SK-N-SH treated with all-trans-retinoic acid at 6 μM for 48 hours (cell line): ENCODE measurements around the gene PDGFB.

Experiments used
- ATAC-seq: fragments of 200-7000 bp; cut with Tn5 transposase; 3 replicates; pipeline ENCODE4 v1.9.1; 2020; ENCODE audit warnings: mild to moderate bottlenecking, moderate library complexity
- ARNTL ChIP-seq: fragments of 450-650 bp; formaldehyde crosslinking; IDR thresholded peaks from 2 replicates; pipeline ENCODE4 v1.5.0; 2020; ENCODE audit warnings: low read depth, mild to moderate bottlenecking, moderate library complexity, borderline replicate concordance
- BACH2 ChIP-seq: fragments of 250-450 bp; sonication (Bioruptor Pico); IDR thresholded peaks from 2 replicates; pipeline ENCODE4 v1.9.0; 2021; ENCODE audit warnings: mild to moderate bottlenecking, borderline replicate concordance
- CSDC2 ChIP-seq: fragments of 250-450 bp; sonication (Bioruptor Pico); IDR thresholded peaks from 2 replicates; pipeline ENCODE4 v1.5.0; 2020; ENCODE audit warnings: mild to moderate bottlenecking, moderate library complexity
- ESRRG ChIP-seq: fragments of 250-450 bp; sonication (Bioruptor Pico); IDR thresholded peaks from 2 replicates; pipeline ENCODE4 v1.6.1; 2021; ENCODE audit warnings: mild to moderate bottlenecking
- GLIS3 ChIP-seq: fragments of 250-450 bp; sonication (Bioruptor Pico); IDR thresholded peaks from 2 replicates; pipeline ENCODE4 v1.5.0; 2020; ENCODE audit warnings: mild to moderate bottlenecking, moderate library complexity
- ISL1 ChIP-seq: fragments of 250-450 bp; sonication (Bioruptor Pico); IDR thresholded peaks from 2 replicates; pipeline ENCODE4 v2.1.2; 2022; ENCODE audit warnings: mild to moderate bottlenecking, moderate library complexity
- OSR1 ChIP-seq: fragments of 250-450 bp; sonication (Bioruptor Pico); IDR thresholded peaks from 2 replicates; pipeline ENCODE4 v1.8.0; 2022; ENCODE audit warnings: moderate library complexity, mild to moderate bottlenecking, inconsistent platforms
- PPARA ChIP-seq: fragments of 250-450 bp; sonication (Bioruptor Pico); IDR thresholded peaks from 2 replicates; pipeline ENCODE4 v1.5.0; 2020; ENCODE audit warnings: mild to moderate bottlenecking, borderline replicate concordance
- RARB ChIP-seq: fragments of 250-450 bp; sonication (Bioruptor Pico); IDR thresholded peaks from 2 replicates; pipeline ENCODE4 v1.8.0; 2021; ENCODE audit warnings: mild to moderate bottlenecking, moderate library complexity
- SNAI2 ChIP-seq: fragments of 250-450 bp; sonication (Bioruptor Pico); IDR thresholded peaks from 2 replicates; pipeline ENCODE4 v1.5.0; 2020; ENCODE audit warnings: mild to moderate bottlenecking, moderate library complexity
- TOX ChIP-seq: fragments of 250-450 bp; sonication (Bioruptor Pico); IDR thresholded peaks from 2 replicates; pipeline ENCODE4 v1.8.0; 2021; ENCODE audit warnings: mild to moderate bottlenecking, moderate library complexity, borderline replicate concordance
- ZC3H10 ChIP-seq: fragments of 250-450 bp; sonication (Bioruptor Pico); IDR thresholded peaks from 2 replicates; pipeline ENCODE4 v1.5.1; 2021; ENCODE audit warnings: mild to moderate bottlenecking, moderate library complexity
- ZFP3 ChIP-seq: fragments of 250-450 bp; sonication (Bioruptor Pico); IDR thresholded peaks from 2 replicates; pipeline ENCODE4 v1.5.0; 2020; ENCODE audit warnings: mild to moderate bottlenecking, moderate library complexity
- ZFP30 ChIP-seq: fragments of 450-650 bp; formaldehyde crosslinking; IDR thresholded peaks from 2 replicates; pipeline ENCODE4 v1.5.0; 2022; ENCODE audit warnings: mild to moderate bottlenecking, moderate library complexity
- ZNF565 ChIP-seq: fragments of 450-650 bp; formaldehyde crosslinking; conservative IDR thresholded peaks from 2 replicates; pipeline ENCODE4 v1.5.0; 2020; ENCODE audit warnings: low read depth, mild to moderate bottlenecking, moderate library complexity
- ZNF70 ChIP-seq: fragments of 450-650 bp; formaldehyde crosslinking; IDR thresholded peaks from 2 replicates; pipeline ENCODE4 v1.5.0; 2020; ENCODE audit warnings: mild to moderate bottlenecking, moderate library complexity
- ZNF8 ChIP-seq: fragments of 450-650 bp; formaldehyde crosslinking; IDR thresholded peaks from 2 replicates; pipeline ENCODE4 v1.5.0; 2020; ENCODE audit warnings: mild to moderate bottlenecking, moderate library complexity
- TF ChIP-seq, protein P1 (sequence below): fragments of 250-450 bp; sonication (Bioruptor Pico); IDR thresholded peaks from 2 replicates; pipeline ENCODE4 v1.5.1; 2020; ENCODE audit warnings: low read depth, mild to moderate bottlenecking, moderate library complexity
- TF ChIP-seq, protein P2 (sequence below): fragments of 250-450 bp; sonication (Bioruptor Pico); IDR thresholded peaks from 2 replicates; pipeline ENCODE4 v1.8.0; 2021; ENCODE audit warnings: low read depth, mild to moderate bottlenecking, moderate library complexity, borderline replicate concordance
- TF ChIP-seq, protein P3 (sequence below): fragments of 250-450 bp; sonication (Bioruptor Pico); IDR thresholded peaks from 2 replicates; pipeline ENCODE4 v1.5.1; 2021; ENCODE audit warnings: mild to moderate bottlenecking, moderate library complexity
- TF ChIP-seq, protein P4 (sequence below): fragments of 250-450 bp; sonication (Bioruptor Pico); IDR thresholded peaks from 2 replicates; pipeline ENCODE4 v1.8.0; 2020; ENCODE audit warnings: mild to moderate bottlenecking, moderate library complexity, borderline replicate concordance

PDGFB gene

DNA sequence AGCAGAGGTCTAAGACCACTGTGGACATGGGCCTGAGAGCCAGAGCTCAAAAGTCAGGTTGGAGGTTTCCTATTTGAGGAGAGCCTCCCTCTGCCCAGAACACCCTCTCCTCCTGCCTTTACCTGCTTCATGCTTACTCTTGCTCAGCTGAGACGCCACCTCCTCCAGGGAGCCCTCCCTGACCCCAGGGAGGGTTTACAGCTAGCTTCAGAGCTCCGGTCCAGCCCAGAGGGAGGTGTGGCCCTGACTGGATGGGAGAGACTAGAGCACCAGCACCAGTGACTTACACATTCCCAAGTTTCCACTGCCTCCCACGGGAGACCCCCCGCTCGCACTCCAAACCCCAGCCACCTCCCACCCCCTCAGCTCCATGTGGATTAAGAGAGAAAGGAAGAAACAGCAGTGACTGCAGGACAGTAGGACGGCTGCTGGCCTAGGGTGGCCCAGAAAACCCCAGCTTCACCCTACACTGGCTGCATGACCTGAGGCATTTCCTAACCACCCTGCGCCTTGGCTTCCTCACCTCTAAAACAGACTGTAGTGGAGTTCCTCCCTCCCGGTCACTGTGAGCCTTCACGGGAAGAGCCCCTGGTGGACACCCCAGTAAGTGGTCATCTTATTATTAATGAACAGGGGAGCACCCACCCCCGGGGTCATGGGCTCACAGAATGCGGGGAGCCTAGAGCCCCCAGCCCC, 24.5 kb upstream of the PDGFB start (continued):
- TF ChIP-seq, protein P1, sequence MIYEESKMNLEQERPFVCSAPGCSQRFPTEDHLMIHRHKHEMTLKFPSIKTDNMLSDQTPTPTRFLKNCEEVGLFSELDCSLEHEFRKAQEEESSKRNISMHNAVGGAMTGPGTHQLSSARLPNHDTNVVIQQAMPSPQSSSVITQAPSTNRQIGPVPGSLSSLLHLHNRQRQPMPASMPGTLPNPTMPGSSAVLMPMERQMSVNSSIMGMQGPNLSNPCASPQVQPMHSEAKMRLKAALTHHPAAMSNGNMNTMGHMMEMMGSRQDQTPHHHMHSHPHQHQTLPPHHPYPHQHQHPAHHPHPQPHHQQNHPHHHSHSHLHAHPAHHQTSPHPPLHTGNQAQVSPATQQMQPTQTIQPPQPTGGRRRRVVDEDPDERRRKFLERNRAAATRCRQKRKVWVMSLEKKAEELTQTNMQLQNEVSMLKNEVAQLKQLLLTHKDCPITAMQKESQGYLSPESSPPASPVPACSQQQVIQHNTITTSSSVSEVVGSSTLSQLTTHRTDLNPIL (CRISPR knock-in tag) = no peak
- TF ChIP-seq ESRRG (CRISPR knock-in tag) (no peak), SNAI2 (CRISPR knock-in tag) (no peak), ISL1 (CRISPR knock-in tag) (no peak)

DNA sequence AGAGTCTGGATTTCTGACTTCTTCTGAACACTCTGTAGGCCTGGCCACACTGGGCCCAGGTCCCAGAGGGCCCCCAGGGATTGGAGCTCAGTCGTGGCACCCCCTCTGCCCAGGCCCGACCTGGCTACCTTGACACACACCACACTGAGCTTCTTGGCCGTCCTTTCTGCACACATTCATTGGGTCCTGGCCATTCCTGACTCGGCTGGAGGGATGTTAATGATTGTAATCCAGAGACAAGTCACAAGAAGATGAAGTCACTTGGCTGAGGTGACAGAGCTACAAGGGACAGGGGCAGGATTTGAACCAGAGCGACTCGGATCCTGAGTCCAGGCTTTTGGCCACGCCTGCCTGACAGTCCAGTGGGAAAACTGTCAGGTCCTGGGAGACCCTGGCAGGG, 23.9 kb upstream of the PDGFB start:
- ATAC-seq = no peak

DNA sequence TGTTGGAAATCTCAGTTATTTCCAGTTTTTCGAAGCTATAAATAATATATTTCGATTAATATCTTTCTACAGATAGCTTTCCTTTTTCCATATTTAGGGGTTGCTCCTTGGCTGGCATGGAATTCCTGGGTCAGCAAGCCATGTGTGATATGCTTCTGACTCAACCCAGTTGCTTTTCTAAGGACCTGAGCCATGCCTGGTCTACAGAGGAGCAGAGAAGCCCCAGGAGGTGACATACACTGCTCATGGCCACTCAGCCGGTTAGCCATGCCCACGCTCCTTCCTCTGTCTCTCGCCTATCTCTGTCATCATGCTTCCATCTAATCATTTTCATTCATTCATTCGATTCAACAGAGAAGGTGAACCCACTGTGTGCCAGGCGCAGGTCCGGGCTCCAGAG, 23.2 kb upstream of the PDGFB start:
- ATAC-seq = no peak
- TF ChIP-seq ARNTL (CRISPR knock-in tag) = no peak
- TF ChIP-seq ZNF70 (CRISPR knock-in tag) = no peak
- TF ChIP-seq, protein P2, sequence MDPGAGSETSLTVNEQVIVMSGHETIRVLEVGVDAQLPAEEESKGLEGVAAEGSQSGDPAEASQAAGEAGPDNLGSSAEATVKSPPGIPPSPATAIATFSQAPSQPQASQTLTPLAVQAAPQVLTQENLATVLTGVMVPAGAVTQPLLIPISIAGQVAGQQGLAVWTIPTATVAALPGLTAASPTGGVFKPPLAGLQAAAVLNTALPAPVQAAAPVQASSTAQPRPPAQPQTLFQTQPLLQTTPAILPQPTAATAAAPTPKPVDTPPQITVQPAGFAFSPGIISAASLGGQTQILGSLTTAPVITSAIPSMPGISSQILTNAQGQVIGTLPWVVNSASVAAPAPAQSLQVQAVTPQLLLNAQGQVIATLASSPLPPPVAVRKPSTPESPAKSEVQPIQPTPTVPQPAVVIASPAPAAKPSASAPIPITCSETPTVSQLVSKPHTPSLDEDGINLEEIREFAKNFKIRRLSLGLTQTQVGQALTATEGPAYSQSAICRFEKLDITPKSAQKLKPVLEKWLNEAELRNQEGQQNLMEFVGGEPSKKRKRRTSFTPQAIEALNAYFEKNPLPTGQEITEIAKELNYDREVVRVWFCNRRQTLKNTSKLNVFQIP (CRISPR knock-in tag) = no peak
- no peak for TF ChIP-seq SNAI2 (CRISPR knock-in tag)
- TF ChIP-seq CSDC2 (CRISPR knock-in tag) = no peak
- TF ChIP-seq ZFP3 (CRISPR knock-in tag) = no peak
- TF ChIP-seq ESRRG (CRISPR knock-in tag) = no peak
- TF ChIP-seq OSR1 = no peak
- TF ChIP-seq, protein P3, sequence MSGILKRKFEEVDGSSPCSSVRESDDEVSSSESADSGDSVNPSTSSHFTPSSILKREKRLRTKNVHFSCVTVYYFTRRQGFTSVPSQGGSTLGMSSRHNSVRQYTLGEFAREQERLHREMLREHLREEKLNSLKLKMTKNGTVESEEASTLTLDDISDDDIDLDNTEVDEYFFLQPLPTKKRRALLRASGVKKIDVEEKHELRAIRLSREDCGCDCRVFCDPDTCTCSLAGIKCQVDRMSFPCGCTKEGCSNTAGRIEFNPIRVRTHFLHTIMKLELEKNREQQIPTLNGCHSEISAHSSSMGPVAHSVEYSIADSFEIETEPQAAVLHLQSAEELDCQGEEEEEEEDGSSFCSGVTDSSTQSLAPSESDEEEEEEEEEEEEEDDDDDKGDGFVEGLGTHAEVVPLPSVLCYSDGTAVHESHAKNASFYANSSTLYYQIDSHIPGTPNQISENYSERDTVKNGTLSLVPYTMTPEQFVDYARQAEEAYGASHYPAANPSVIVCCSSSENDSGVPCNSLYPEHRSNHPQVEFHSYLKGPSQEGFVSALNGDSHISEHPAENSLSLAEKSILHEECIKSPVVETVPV = no peak
- TF ChIP-seq TOX (CRISPR knock-in tag) = no peak
- no peak for TF ChIP-seq ISL1 (CRISPR knock-in tag)
- no peak for TF ChIP-seq RARB (CRISPR knock-in tag)
- no peak for TF ChIP-seq ZFP30
- no peak for TF ChIP-seq PPARA (CRISPR knock-in tag)
- TF ChIP-seq ZNF8 (CRISPR knock-in tag) = no peak
- TF ChIP-seq, protein P4, sequence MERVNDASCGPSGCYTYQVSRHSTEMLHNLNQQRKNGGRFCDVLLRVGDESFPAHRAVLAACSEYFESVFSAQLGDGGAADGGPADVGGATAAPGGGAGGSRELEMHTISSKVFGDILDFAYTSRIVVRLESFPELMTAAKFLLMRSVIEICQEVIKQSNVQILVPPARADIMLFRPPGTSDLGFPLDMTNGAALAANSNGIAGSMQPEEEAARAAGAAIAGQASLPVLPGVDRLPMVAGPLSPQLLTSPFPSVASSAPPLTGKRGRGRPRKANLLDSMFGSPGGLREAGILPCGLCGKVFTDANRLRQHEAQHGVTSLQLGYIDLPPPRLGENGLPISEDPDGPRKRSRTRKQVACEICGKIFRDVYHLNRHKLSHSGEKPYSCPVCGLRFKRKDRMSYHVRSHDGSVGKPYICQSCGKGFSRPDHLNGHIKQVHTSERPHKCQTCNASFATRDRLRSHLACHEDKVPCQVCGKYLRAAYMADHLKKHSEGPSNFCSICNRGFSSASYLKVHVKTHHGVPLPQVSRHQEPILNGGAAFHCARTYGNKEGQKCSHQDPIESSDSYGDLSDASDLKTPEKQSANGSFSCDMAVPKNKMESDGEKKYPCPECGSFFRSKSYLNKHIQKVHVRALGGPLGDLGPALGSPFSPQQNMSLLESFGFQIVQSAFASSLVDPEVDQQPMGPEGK = no peak

More for the DNA sequence above, 23.9 kb upstream of the PDGFB start:
- TF ChIP-seq ZNF70 (CRISPR knock-in tag) = no peak
- no peak for TF ChIP-seq CSDC2 (CRISPR knock-in tag)
- TF ChIP-seq, protein P3 = no peak
- no peak for TF ChIP-seq RARB (CRISPR knock-in tag)

DNA sequence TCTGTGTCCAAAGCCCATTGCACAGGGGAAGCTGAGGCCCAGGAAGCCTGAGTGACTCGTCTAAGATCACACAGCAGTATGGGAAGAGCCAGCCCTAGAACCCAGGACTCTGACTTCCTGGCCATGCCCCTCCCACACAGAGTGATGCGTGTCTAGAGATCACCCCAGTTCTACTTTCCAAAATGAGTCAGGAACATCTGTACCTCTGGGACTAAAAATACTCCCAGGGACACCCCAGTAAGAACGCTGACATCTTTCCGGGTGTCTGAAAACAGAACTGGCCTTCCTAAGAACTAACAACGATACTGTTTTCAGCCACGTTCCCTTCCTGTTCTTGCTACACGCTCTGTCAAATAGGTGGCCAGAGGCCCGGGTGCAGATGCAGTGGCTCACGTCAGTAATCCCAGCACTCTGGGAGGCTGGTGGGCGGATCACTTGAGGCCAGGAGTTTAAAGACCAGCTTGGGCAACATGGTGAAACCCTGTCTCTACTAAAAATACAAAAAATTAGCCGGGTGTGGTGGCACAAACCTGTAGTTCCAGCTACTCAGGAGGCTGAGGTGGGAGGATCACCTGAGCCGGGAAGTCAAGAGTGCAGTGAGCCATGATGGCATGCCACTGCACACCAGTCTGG, 21.7 kb upstream of the PDGFB start:
- ATAC-seq = no peak
- TF ChIP-seq ZFP3 (CRISPR knock-in tag) = no peak
- no peak for TF ChIP-seq TOX (CRISPR knock-in tag)
- TF ChIP-seq ZFP30 = no peak
- TF ChIP-seq ZC3H10 = no peak
- TF ChIP-seq GLIS3 (CRISPR knock-in tag) = no peak
- TF ChIP-seq BACH2 (CRISPR knock-in tag) = no peak
- TF ChIP-seq ZNF565 = no peak
- TF ChIP-seq, protein P4 = no peak
- TF ChIP-seq SNAI2 (CRISPR knock-in tag) = no peak
- no peak for TF ChIP-seq OSR1
- TF ChIP-seq, protein P2 (CRISPR knock-in tag) = no peak
- TF ChIP-seq, protein P1 (CRISPR knock-in tag) = no peak
- no peak for TF ChIP-seq ZNF70 (CRISPR knock-in tag)
